HG02610 (cell line): ENCODE results near the gene NEAT1.
"Not testable (repeated sequence)": the region's sequence is repeated elsewhere in the genome, so short reads cannot be mapped to it uniquely, and the experiment has no call there.

Experiments
- ATAC-seq: cut with Tn5 transposase; IDR thresholded peaks from one replicate; pipeline ENCODE4 v1.9.1; 2021; ENCODE audit warnings: mild to moderate bottlenecking, moderate library complexity; ENCODE audit not compliant: unreplicated experiment

The NEAT1 gene

GRCh38 chr11:65448418-65449105, 26.0 kb downstream of the NEAT1 start:
- no peak for ATAC-seq

DNA sequence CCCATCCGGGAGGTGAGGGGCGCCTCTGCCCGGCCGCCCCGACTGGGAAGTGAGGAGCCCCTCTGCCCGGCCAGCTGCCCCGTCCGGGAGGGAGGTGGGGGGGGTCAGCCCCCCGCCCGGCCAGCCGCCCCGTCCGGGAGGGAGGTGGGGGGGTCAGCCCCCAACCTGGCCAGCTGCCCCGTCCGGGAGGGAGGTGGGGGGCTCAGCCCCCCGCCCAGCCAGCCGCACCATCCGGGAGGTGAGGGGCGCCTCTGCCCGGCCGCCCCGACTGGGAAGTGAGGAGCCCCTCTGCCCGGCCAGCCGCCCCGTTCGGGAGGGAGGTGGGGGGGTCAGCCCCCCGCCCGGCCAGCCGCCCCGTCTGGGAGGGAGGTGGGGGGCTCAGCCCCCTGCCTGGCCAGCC, 28.7 kb downstream of the NEAT1 start:
- not testable (repeated sequence) for ATAC-seq

DNA sequence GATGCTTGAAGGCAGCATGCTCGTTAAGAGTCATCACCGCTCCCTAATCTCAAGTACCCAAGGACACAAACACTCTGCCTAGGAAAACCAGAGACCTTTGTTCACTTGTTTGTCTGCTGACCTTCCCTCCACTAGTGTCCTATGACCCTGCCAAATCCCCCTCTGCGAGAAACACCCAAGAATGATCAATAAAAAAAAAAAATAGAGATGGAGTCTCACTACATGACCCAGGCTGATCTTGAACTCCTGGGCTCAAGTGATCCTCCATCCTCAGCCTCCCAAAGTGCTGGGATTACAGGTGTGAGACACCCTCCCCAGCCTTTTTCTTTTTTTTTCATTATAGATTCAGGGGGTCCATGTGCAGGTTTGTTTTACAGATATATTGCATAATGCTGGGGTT, 29.7 kb downstream of the NEAT1 start:
- not testable (repeated sequence) for ATAC-seq

DNA sequence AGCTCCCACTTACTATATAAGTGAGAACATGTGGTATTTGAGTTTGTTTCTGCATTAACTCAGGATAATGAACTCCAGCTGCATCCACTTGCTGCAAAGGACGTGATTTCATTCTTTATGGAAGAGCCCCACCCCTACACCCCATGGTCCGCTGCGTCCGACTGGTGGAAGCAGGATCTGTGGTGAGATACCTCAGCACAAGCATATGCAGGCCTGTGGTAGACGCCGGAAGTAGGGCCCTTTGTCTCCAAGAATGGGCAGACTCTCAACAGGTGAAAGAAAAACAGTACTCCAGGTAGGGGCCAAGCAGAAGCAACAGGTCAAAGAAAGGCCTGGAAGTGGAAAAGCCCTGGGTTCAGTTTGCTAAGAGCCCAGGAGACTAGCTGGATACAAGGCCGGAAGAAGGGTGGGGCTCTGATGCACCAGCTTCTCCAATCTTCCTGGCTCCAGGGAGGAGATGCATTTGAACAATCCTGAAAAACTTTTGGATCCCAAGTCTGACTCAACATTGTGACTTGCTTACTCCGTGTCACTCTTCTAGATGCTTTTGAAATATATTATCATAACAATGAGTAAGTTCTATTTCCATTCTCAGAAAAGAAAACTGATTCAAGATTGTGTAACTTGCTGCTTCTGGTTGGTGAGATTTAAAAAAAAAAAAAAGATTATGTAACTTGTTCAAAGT, 30.4 kb downstream of the NEAT1 start:
- no peak for ATAC-seq

DNA sequence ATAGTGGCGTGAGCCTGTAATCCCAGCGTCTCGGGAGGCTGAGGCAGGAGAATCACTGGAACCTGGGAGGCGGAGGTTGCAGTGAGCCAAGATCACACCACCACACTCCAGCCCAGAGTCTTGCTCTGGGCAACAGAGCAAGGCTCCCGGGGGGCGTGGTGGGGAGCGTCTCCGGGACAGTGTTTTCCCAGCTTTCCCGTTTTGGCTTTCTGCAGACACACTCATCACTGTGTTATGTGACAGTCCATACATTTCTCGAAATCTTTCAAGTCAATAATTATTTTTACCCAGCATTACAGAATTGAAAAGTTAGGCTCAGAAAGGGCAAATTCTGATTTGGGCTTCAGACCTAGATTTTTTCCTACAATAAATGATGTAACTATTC, 31.7 kb downstream of the NEAT1 start:
- ATAC-seq, result no peak

DNA sequence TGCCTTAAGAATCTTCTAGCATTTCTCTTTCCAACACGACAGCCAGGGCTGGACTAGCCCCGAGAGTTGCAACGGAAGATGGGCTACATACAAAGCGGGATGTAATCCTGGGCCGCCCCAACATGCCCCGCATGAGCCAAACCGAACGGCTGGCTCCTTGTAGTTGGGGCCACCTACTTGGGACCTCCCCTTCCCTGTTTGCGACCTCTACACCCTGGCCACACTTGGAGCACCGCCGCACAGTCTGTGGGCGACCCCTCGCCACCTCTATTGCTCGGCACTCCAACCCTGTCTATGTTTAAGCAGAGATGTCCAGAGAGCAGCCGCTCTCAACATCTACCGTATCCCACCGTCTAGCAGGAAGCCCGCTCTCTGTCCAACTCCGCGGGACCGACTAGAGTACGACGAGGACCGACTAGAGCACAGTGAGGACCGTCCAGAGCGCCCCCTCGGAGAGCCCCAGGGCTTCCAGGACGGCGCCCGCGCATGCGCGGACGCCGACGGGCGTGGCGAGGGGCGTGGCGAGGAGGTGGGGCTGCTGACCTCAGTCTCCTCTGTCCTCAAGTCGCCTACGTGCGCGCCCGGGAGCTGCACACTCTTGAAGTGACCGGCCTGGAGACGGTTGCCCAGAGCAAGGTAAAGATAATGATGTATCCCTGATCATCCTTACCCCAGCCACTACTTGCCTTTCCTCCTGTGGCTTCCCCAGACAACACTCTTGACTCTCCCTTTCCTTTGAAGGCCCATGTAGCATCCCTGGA, 32.3 kb downstream of the NEAT1 start:
- ATAC-seq, result peak; percentile 84

DNA sequence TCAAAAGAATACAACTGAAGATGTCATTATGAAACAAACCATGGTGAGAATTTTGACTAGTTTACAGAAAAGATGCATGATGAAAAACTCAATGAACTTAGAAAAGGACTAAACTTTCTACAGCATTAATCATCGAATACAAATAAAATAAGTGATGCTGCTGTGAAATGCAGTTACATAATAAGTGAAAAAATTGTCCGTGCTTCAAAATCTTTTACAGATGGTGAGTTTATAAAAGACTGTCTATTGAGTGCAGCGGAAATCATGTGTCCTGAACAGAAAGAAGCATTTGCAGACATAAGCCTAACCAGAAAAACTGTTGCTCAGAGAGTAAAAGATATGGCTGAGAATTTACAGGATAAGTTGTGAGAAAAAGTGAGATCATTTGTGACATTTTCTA, 33.8 kb downstream of the NEAT1 start:
- ATAC-seq, result no peak

DNA sequence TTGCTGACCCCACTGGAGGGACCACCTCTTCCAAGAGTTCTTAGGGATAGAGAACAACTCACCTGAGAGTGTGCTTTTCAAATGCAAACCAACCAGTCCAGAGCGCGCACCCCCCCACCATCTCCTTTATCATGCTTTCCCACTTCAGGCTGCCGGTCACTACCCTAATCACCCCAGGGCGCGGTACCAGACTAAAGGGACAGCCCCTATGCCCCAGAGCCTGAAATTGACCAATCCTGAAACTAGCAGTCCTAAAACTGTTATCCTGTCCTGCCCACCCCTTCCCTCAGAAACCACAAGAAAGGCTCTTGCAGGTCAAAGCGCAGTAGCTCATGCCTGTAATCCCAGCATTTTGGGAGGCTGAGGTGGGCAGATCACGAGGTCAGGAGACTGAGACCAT, 37.0 kb downstream of the NEAT1 start:
- ATAC-seq, result no peak

DNA sequence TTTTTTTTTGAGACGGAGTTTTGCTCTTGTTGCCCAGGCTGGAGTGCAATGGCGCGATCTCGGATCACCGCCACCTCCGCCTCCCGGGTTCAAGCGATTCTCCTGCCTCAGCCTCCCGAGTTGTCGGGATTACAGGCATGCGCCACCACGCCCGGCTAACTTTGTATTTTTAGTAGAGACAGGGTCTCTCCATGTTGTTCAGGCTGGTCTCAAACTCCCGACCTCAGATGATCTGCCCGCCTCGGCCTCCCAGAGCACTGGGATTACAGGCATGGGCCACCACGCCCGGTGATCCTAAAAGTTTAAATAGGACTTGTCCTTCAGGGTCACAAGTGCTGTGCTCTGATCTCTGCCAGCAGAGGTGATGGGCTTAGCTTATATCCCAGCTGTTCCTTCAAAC, 42.9 kb downstream of the NEAT1 start:
- ATAC-seq, result not testable (repeated sequence)

GRCh38 chr11:65467306-65467705, 44.7 kb downstream of the NEAT1 start:
- ATAC-seq, result not testable (repeated sequence)

- no peak for ATAC-seq
These were observed 46.3 kb downstream of the NEAT1 start for GRCh38 chr11:65468874-65469333.

GRCh38 chr11:65470433-65471049, 47.9 kb downstream of the NEAT1 start:
- ATAC-seq, result no peak

GRCh38 chr11:65471447-65471891, 48.9 kb downstream of the NEAT1 start:
- no peak for ATAC-seq

DNA sequence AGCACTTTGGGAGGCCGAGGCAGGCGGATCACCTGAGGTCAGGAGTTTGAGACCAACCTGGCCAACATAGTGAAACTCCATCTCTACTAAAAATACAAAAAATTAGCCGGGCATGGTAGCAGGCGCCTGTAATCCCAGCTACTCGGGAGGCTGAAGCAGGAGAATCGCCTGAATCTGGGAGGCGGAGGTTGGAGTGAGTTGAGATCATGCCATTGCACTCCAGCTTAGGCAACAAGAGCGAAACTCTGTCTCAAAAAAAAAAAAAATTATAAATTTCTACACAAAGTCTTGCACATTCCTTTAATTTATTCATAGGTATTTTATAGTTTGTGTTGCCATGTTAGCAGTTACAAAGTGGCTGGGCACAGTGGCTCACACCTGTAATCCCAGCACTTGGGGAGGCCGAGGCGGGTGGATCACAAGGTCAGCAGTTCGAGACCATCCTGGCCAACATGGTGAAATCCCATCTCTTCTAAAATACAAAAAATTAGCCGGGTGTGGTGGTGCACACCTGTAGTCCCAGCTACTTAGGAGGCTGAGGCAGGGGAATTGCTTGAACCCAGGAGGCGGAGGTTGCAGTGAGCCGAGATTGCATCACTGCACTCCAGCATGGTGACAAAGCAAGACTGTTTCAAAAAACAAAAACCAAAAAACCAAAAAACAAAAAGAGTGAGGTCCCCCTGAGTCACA, 50.1 kb downstream of the NEAT1 start:
- not testable (repeated sequence) for ATAC-seq

DNA sequence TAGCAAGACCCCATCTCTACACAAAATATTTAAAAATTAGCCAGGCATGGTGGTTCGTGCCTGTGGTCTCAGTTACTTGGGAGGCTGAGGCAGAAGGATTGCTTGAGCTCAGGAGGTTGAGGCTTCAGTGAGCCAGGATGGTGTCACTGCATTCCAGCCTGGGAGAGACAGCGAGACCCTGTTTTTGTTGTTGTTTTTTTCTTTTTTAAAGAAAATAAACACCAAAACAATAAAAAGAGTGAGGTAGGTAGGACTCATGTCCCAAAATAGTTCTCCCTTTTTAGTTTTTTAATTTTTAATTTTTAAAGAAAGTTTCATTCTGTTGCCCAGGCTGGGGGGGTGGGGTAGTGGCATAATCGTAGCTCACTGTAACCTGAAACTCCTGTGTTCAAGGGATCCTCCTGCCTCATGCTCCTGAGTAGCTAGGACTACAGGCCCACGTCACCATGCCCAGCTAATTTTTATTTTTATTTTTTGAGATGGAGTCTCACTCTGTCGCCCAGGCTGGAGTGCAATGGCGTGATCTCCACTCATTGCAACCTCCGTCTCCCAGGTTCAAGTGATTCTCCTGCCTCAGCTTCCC, 50.8 kb downstream of the NEAT1 start:
- ATAC-seq, result no peak

GRCh38 chr11:65474864-65475263, 52.3 kb downstream of the NEAT1 start:
- no peak for ATAC-seq

DNA sequence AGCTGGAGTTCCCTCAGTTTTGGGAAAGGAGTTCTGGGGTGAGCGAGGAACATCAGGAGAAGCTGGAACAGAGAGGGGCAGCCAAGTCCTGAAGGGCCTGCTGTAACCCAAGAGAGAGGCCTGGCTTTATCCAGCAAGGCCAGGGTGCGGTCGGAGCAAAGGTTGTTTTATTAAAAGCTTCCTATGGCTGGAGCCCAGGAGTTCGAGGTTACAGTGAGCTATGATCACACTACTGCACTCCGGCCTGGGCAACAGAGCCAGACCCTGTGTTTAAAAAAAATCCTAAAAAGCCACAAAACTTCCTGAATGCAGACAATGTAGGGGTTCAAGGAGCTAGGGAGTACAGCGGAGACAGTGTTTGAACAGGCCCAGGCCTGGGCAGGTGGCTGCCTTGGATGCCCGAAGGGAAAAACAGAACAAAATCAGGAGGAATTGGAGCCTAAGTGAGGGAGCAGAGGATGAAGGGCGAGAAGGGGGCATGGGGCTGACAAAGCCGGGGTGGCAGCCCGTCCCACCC, 54.1 kb downstream of the NEAT1 start:
- ATAC-seq, result no peak

DNA sequence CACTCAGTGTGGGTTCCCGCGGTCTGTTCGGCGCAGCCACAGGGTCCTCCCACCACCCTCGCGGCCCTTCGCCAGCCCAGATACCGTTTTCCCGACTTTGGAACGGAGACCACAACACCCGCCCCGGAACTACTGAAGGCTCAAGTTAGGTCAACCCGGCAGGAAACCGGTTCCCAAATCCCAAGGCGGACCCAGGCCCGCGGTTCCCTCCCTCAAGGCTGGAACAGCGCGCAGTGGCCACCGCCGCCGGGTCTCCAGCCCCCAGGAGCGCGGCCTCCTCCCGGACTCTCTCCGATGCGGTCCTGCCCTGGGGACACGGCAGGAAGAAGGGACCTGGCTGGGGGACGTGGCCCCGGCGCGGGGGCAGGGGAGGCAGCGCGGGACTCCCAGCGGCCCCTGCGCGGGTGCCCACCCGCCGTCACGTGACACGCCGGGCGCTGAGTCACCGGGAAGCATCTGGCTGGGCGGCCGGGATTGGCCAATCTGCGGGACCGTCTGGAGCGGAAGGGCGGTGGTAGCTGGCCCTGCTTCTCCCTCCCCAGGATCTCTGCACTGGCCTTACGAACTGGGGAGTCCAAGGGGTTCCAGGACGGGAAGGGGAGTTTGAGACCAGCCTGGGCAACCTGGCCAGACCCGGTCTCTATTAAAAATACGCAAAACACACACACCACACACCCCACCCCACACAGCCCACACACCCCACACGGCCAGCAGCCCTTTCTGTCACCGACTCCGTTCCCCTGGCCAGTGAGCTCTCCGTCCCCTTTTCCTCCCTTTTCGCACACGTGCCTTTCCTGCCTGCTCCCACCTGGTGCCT, 54.8 kb downstream of the NEAT1 start:
- ATAC-seq, result peak; percentile 63
